ENCODE measurements around the gene ST8SIA5. TPM values are rescaled to one million over a fixed set of nuclear protein-coding genes. Genes with fewer than 3 reads are reported as not detected.

The ST8SIA5 gene
- total RNA-seq, 1 experiment from 2014 or later: under 0.01 TPM

DNA sequence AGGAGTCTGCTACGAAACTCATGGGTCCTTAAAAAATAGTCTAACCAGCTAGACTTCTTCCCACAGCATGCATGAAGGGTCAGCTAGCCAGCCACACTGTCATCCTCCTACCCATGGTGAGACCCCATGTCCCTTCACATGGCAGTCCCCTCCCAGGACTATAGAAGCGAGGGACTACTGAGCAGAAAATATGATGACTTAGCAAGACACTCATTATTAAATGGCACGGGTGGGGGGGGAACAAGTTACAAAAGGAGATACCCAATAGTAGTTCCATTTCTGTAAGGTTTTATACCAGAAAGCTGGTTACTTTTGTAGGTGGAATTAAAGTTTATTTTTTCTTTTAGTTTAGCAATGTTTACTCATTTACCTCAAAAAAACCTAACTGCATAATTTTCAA lies 31.5 kb downstream of the ST8SIA5 start:
- H4K20me1 ChIP-seq (ENCODE audit: insufficient read depth, low read depth, low read length): no peaks in the 10 kb centered on the region
- no peak overlapping the region for H2AFZ ChIP-seq (ENCODE audit: low read length)
- no peaks in the 10 kb centered on the region; the same call in 1 of the 2 replicates for H3K27me3 ChIP-seq (ENCODE audit: low read length)
- no peaks in the 10 kb centered on the region for H3K9me3 ChIP-seq (ENCODE audit: low read length)
- H3K9ac ChIP-seq (ENCODE audit: low read length): no peak overlapping the region
- no peak for DNase-seq
- peaks cover 4% of the 10 kb centered on the region for H3K4me1 ChIP-seq (ENCODE audit: low read length)
- H3K4me2 ChIP-seq (ENCODE audit: low read depth, low read length, poor library complexity, severe bottlenecking): no peak overlapping the region
- no peak overlapping the region for H3K4me3 ChIP-seq (ENCODE audit: low read length)
- no peaks in the 10 kb centered on the region for H3K36me3 ChIP-seq (ENCODE audit: insufficient read depth, low read length)
- no peak overlapping the region for H3K27ac ChIP-seq (ENCODE audit: low read length)
- H3K9me2 ChIP-seq (replicated peaks; ENCODE audit: insufficient read depth, low read length): no peaks in the 10 kb centered on the region
- no peaks in the 10 kb centered on the region for H3K79me2 ChIP-seq (ENCODE audit: low read length)

DNA sequence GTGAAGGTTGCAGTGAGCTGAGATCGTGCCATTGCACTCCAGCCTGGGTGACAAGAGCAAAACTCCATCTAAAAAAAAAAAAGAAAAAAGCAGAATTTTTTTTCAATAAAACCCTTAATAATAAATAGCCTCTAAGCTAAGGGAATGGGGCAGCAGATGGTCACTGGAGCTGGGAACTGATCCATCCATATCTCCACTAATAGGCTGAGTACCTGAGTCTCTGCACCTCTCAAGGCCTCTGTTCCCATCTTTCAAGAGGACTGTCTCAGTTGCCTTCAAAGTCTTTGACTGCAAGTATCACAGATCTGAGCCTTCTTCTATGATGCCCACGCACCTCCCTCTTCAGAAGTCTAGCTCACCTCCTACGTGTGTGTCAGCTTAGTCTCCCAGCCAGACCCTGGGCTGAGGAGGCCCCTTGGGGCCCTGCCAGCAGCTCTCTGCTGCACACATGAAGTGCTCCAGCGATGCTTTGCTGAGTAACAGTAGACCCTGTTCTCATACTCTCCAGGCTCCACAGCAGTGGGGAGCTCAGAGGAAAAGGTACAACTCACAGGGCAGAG lies 32.9 kb downstream of the ST8SIA5 start:
- no peak for DNase-seq
- no peaks in the 10 kb centered on the region for H3K9me3 ChIP-seq (ENCODE audit: low read length)
- H3K27me3 ChIP-seq (ENCODE audit: low read length): no peaks in the 10 kb centered on the region
- no peak overlapping the region for H3K4me3 ChIP-seq (ENCODE audit: low read length)
- no peak overlapping the region for H3K4me2 ChIP-seq (ENCODE audit: low read depth, low read length, poor library complexity, severe bottlenecking)
- no peak overlapping the region for H3K9ac ChIP-seq (ENCODE audit: low read length)
- no peaks in the 10 kb centered on the region for H3K36me3 ChIP-seq (ENCODE audit: insufficient read depth, low read length)
- H3K79me2 ChIP-seq (ENCODE audit: low read length): no peaks in the 10 kb centered on the region
- no peaks in the 10 kb centered on the region for H4K20me1 ChIP-seq (ENCODE audit: insufficient read depth, low read depth, low read length)
- no peak overlapping the region for H2AFZ ChIP-seq (ENCODE audit: low read length)
- no peaks in the 10 kb centered on the region for H3K9me2 ChIP-seq (replicated peaks; ENCODE audit: insufficient read depth, low read length)
- no peak overlapping the region for H3K27ac ChIP-seq (ENCODE audit: low read length)
- H3K4me1 ChIP-seq (ENCODE audit: low read length): peaks cover 4% of the 10 kb centered on the region

DNA sequence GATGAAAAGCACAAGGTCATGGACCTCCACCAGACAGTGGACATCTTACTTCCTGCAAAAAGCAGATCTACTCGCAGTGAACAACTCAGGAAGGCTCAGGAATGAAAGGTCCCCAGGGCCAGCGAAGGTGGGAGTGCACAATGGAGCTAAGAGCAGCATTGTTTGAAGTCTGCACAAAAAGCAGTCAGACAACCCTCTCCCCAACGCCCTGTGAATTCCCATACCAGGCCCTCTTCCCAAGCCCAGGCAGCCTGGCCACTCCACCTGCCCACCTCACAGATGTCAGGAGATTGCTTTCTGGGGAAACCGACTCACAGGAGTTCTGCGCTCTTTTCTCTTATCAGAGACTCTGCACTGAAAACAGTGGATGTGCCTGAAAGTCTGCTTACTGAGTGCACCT lies 34.8 kb downstream of the ST8SIA5 start:
- Histone ChIP-seq H3K27ac (ENCODE audit: low read length) (no peak overlapping the region), H2AFZ (ENCODE audit: low read length) (no peak overlapping the region), H3K4me3 (ENCODE audit: low read length) (no peak overlapping the region), H3K4me1 (ENCODE audit: low read length) (peaks cover 8% of the 10 kb centered on the region), H3K9ac (ENCODE audit: low read length) (no peak overlapping the region), H3K36me3 (ENCODE audit: insufficient read depth, low read length) (no peaks in the 10 kb centered on the region), H3K79me2 (ENCODE audit: low read length) (no peaks in the 10 kb centered on the region), H3K27me3 (ENCODE audit: low read length) (no peaks in the 10 kb centered on the region), H3K4me2 (ENCODE audit: low read depth, low read length, poor library complexity, severe bottlenecking) (no peak overlapping the region), H3K9me2 (replicated peaks; ENCODE audit: insufficient read depth, low read length) (no peaks in the 10 kb centered on the region), H4K20me1 (ENCODE audit: insufficient read depth, low read depth, low read length) (no peaks in the 10 kb centered on the region), H3K9me3 (ENCODE audit: low read length) (no peaks in the 10 kb centered on the region)
- no peak for DNase-seq

DNA sequence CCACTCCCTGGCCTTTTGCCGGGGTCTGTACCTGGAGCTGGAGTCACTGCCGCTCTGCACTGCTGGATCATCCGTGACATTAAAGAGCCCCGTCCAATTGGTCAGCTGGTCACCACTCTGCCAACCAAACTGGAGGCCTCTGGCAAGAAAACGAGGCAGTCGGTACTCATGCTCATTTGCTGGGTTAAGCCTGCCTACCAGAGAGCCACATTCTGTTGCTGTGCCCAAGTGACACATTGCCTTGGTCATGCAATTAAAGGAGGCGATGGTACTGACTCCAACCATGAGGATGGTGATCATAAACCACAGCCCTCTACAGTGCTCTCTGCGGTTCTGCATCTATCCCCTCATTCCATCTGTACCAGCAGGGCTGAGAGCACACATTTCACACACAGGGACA lies 35.5 kb downstream of the ST8SIA5 start:
- Histone ChIP-seq H3K9me3 (ENCODE audit: low read length) (no peaks in the 10 kb centered on the region), H3K27me3 (ENCODE audit: low read length) (no peaks in the 10 kb centered on the region), H3K9me2 (replicated peaks; ENCODE audit: insufficient read depth, low read length) (no peaks in the 10 kb centered on the region), H3K79me2 (ENCODE audit: low read length) (no peaks in the 10 kb centered on the region), H3K4me1 (ENCODE audit: low read length) (peaks cover 8% of the 10 kb centered on the region), H3K9ac (ENCODE audit: low read length) (no peak overlapping the region), H3K27ac (ENCODE audit: low read length) (no peak overlapping the region), H2AFZ (ENCODE audit: low read length) (no peak overlapping the region), H3K36me3 (ENCODE audit: insufficient read depth, low read length) (no peaks in the 10 kb centered on the region), H4K20me1 (ENCODE audit: insufficient read depth, low read depth, low read length) (no peaks in the 10 kb centered on the region), H3K4me2 (ENCODE audit: low read depth, low read length, poor library complexity, severe bottlenecking) (no peak overlapping the region), H3K4me3 (ENCODE audit: low read length) (no peak overlapping the region)
- no peak for DNase-seq

DNA sequence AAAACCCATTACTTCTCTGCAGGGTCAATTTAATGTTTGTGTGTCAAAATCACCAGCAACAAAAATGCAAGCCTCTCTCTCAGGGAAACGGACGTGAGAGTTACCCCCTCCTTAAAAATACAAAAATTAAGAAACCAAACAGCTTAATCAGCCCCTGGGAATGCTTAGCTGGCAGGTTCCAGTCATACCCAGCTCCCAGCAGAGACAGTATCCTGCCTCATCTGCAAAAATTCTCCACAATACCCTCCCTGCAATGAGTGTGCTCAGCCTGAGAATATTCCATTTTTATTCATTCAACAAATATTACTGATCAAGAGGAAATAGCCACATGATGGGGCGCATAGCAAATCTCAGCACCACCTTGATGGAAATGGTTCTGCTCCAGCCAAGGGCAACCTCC lies 36.3 kb downstream of the ST8SIA5 start:
- Histone ChIP-seq H3K27me3 (ENCODE audit: low read length) (no peaks in the 10 kb centered on the region), H3K4me3 (ENCODE audit: low read length) (no peak overlapping the region), H3K9ac (ENCODE audit: low read length) (no peak overlapping the region), H3K4me1 (ENCODE audit: low read length) (peaks cover 8% of the 10 kb centered on the region), H3K27ac (ENCODE audit: low read length) (no peak overlapping the region), H3K4me2 (ENCODE audit: low read depth, low read length, poor library complexity, severe bottlenecking) (no peak overlapping the region), H4K20me1 (ENCODE audit: insufficient read depth, low read depth, low read length) (no peaks in the 10 kb centered on the region), H3K36me3 (ENCODE audit: insufficient read depth, low read length) (no peaks in the 10 kb centered on the region), H3K9me3 (ENCODE audit: low read length) (no peaks in the 10 kb centered on the region), H3K79me2 (ENCODE audit: low read length) (no peaks in the 10 kb centered on the region), H3K9me2 (replicated peaks; ENCODE audit: insufficient read depth, low read length) (no peaks in the 10 kb centered on the region), H2AFZ (ENCODE audit: low read length) (no peak overlapping the region)
- DNase-seq: no peak

DNA sequence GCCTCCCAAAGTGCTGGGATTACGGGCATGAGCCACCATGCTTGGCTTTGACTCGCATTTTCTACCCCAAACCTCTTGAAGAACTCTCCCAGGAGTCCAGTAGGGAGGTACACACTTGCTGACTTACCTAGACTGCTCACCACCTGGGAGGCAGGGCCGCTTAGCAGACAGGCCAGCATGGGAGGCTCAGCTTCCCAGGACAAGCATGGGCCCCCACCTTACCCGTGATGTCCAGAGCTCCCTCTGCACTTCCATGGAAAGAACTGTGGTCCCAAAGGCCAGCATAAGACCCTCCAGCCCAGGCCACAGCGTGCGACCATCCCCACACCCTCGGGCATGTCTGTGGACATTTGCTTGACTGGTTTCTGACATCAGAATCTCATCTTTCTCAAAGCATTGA lies 36.8 kb downstream of the ST8SIA5 start:
- H3K9me2 ChIP-seq (replicated peaks; ENCODE audit: insufficient read depth, low read length): no peaks in the 10 kb centered on the region

DNA sequence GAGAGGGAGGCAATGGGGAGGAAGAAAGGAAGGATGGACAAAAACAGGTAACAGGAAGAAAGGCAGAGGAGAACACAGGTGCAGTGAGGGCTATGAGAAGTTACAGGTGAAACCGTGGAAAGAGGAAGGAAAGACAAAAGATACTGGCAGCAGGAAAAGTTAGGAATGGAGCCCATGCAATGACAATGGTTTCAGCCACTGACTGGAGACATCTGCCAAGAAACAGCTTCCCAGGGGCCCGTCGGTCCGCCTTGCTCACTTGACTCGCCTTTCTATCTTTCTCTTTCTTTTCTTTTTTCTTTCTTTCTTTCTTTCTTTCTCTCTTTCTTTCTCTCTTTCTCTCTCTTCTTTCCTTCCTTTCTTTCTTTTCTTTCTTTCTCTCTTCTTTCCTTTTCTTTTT lies 37.5 kb downstream of the ST8SIA5 start:
- DNase-seq: no peak
- Histone ChIP-seq H3K4me3 (ENCODE audit: low read length) (no peak overlapping the region), H4K20me1 (ENCODE audit: insufficient read depth, low read depth, low read length) (no peaks in the 10 kb centered on the region), H2AFZ (ENCODE audit: low read length) (no peak overlapping the region), H3K4me2 (ENCODE audit: low read depth, low read length, poor library complexity, severe bottlenecking) (no peak overlapping the region), H3K36me3 (ENCODE audit: insufficient read depth, low read length) (no peaks in the 10 kb centered on the region), H3K79me2 (ENCODE audit: low read length) (no peaks in the 10 kb centered on the region), H3K9ac (ENCODE audit: low read length) (no peak overlapping the region), H3K27ac (ENCODE audit: low read length) (no peak overlapping the region), H3K27me3 (ENCODE audit: low read length) (no peaks in the 10 kb centered on the region), H3K9me2 (replicated peaks; ENCODE audit: insufficient read depth, low read length) (no peaks in the 10 kb centered on the region), H3K9me3 (ENCODE audit: low read length) (no peaks in the 10 kb centered on the region), H3K4me1 (ENCODE audit: low read length) (peaks cover 12% of the 10 kb centered on the region)

More for the DNA sequence above, 36.8 kb downstream of the ST8SIA5 start:
- no peaks in the 10 kb centered on the region for H4K20me1 ChIP-seq (ENCODE audit: insufficient read depth, low read depth, low read length)
- H3K9ac ChIP-seq (ENCODE audit: low read length): no peak overlapping the region
- DNase-seq: no peak
- no peak overlapping the region for H2AFZ ChIP-seq (ENCODE audit: low read length)
- H3K79me2 ChIP-seq (ENCODE audit: low read length): no peaks in the 10 kb centered on the region
- H3K27ac ChIP-seq (ENCODE audit: low read length): no peak overlapping the region
- H3K4me3 ChIP-seq (ENCODE audit: low read length): no peak overlapping the region
- no peaks in the 10 kb centered on the region for H3K27me3 ChIP-seq (ENCODE audit: low read length)
- H3K9me3 ChIP-seq (ENCODE audit: low read length): no peaks in the 10 kb centered on the region
- H3K4me1 ChIP-seq (ENCODE audit: low read length): peaks cover 11% of the 10 kb centered on the region
- no peaks in the 10 kb centered on the region for H3K36me3 ChIP-seq (ENCODE audit: insufficient read depth, low read length)
- no peak overlapping the region for H3K4me2 ChIP-seq (ENCODE audit: low read depth, low read length, poor library complexity, severe bottlenecking)

DNA sequence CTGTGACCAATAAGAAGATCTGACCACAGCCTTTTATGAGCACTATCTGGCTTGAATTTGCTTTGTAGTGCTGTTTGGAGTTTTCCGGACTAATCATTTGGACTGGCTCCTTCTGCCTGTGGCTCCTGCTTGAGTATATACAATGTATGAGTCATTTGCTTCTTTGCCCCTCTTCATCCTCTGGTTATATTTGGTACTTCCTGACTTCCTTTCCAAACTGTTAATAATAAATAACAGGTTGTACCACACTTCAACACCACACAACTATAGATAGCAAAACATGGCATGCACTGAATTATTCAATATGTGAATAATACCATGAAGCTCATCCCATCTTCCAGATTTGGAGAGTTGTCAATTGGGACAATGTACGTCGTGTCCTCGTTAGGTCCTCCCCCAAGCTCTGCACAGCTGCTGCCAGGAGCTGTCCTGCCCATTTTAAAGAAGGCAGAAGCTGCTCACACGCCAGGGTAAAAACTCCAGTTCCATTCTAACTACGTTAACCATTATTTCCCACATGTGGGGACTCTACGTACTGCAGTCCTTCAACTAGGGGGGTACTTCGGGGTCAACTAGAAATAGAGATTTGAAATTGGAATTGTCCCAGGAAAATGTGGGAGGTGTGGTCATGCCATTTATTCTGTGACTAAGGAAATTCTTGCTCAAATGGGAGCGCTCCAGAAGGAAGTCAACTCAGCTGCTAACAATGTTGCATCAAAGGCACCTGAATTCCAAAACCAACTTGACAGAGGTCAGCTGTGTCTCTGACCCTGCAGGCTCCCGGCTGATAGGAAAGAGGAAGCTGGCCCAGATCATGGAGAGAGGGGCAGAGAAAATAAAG lies 38.1 kb downstream of the ST8SIA5 start:
- H2AFZ ChIP-seq (ENCODE audit: low read length): no peak overlapping the region
- H3K27me3 ChIP-seq (ENCODE audit: low read length): no peaks in the 10 kb centered on the region
- H3K79me2 ChIP-seq (ENCODE audit: low read length): no peaks in the 10 kb centered on the region
- H3K4me3 ChIP-seq (ENCODE audit: low read length): no peak overlapping the region
- no peak overlapping the region for H3K9ac ChIP-seq (ENCODE audit: low read length)
- H3K4me2 ChIP-seq (ENCODE audit: low read depth, low read length, poor library complexity, severe bottlenecking): no peak overlapping the region
- no peaks in the 10 kb centered on the region for H4K20me1 ChIP-seq (ENCODE audit: insufficient read depth, low read depth, low read length)
- peaks cover 8% of the 10 kb centered on the region for H3K4me1 ChIP-seq (ENCODE audit: low read length)
- no peaks in the 10 kb centered on the region for H3K9me3 ChIP-seq (ENCODE audit: low read length)
- H3K36me3 ChIP-seq (ENCODE audit: insufficient read depth, low read length): no peaks in the 10 kb centered on the region
- H3K27ac ChIP-seq (ENCODE audit: low read length): no peak overlapping the region
- DNase-seq: no peak
- H3K9me2 ChIP-seq (replicated peaks; ENCODE audit: insufficient read depth, low read length): no peaks in the 10 kb centered on the region

Data from Karpas-422 (cell line).